ENCODE results near the gene HOXD10. TPM values are rescaled to one million over a fixed set of nuclear protein-coding genes. Genes with fewer than 3 reads are reported as not detected.

The HOXD10 gene
- total RNA-seq, 1 donor from 2014 or later: 14.3 TPM

DNA sequence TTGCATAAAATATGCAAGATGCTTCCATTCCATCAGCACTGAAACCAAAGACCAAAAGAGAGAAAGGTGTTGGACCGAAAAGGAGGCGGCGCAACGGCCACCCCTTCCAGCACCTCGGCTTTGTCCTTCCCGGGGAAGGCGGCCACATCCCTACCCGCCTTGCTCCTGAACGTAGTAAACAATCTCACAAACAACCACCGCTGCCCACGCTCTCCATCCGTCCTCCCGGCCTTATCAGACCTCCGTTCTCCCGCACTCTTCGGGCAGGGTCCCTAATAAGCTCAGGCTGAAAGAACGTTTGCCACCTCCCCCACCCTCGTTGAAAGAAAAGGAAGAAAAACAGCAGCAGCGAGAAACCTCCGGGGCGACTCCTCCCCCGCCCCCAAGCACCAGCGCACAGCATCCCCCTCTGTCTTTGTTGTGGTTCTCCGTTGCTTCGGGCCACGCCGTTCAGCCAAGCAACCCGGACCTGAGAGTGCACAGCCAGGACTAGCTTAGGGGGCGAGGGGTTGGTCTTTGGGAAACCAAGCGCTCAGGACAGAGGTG is 37.2 kb upstream of the HOXD10 start:
- no peak overlapping the region for H3K4me3 ChIP-seq (ENCODE audit: low read depth, low read length)
- TF ChIP-seq, protein P1, sequence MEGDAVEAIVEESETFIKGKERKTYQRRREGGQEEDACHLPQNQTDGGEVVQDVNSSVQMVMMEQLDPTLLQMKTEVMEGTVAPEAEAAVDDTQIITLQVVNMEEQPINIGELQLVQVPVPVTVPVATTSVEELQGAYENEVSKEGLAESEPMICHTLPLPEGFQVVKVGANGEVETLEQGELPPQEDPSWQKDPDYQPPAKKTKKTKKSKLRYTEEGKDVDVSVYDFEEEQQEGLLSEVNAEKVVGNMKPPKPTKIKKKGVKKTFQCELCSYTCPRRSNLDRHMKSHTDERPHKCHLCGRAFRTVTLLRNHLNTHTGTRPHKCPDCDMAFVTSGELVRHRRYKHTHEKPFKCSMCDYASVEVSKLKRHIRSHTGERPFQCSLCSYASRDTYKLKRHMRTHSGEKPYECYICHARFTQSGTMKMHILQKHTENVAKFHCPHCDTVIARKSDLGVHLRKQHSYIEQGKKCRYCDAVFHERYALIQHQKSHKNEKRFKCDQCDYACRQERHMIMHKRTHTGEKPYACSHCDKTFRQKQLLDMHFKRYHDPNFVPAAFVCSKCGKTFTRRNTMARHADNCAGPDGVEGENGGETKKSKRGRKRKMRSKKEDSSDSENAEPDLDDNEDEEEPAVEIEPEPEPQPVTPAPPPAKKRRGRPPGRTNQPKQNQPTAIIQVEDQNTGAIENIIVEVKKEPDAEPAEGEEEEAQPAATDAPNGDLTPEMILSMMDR (conservative IDR thresholded peaks at IDR 0.05; ENCODE audit: low read depth, low read length): no peak
- no peak for DNase-seq (ENCODE audit: low read depth)

DNA sequence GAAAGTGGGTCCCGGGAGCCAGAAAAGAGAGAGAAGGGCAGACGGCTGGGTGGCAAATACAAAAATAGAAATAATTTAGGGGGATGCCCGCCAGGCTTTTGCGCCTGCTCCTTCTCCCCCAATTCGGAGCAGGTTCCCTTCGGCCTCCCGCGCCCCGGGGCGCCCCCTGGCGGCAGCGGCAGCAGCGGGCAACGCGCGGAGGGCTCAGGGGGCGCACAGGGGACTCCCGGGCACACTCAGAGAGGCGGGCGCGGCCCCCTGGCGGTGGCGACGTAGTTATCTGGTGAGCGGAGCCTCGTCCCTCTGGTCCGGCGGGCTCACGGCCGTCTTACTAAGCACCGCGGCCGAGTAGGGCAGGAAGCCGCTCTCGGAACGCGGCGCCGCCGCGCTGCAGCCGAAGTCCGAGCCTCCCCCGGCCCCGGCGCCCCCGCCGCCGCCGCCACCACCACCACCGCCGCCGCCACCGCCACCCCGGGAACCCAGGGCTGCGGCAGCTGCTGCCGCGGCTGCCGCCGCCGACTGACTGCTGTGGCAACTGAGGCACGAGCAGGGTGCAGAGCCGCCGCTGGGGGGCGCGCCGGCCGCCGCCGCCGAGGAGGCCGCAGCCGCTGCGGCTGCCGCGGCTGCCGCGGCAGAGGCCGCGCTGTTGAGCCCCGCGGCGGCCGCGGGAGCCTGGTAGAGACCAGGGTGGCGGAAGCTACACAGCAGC is 36.6 kb upstream of the HOXD10 start:
- DNase-seq (ENCODE audit: low read depth): no peak
- TF ChIP-seq, protein P1 (conservative IDR thresholded peaks at IDR 0.05; ENCODE audit: low read depth, low read length): peak; percentile 72
- no peak overlapping the region for H3K4me3 ChIP-seq (ENCODE audit: low read depth, low read length)

DNA sequence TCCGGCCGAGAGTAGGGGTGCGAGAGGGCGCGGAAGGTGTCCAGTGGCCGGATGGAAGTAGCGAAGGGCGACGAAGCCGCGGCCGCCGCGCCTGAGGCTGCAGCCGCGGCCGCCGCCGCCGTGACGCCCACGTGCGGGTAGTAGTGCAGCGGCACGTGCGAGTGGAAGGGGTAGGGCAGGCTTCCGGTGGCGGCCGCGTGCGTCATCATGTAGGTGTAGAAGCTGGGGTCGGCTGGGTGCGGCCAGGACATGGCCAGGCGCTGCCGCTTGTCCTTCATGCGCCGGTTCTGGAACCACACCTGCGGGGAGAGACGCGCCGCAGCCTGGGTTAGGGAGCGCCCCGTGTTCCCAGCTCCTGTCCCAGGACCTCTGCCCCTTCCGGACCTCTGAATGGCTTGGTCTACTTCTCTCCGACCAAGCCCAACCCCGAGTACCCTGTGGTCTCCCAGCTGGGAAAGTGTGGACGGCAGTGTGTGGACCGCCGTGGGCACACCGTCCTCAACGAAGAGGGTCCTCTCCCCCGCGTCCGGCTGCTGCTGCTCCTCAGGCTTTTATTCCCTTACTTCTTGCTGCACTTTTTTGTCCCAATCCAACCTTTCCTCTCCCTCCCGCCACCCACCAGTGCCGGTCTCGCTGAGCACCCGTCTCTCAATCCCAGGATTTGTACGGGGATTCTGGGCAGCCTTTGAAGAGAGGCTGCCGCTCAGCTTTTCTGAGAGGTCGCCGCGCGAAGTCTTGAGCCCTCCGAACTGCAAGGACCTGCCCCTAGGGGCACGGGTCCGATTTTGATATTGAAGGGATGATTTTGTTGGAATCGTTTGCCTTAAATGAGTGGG is 35.8 kb upstream of the HOXD10 start:
- no peak for DNase-seq (ENCODE audit: low read depth)
- TF ChIP-seq, protein P1 (conservative IDR thresholded peaks at IDR 0.05; ENCODE audit: low read depth, low read length): no peak
- H3K4me3 ChIP-seq (ENCODE audit: low read depth, low read length): no peak overlapping the region

DNA sequence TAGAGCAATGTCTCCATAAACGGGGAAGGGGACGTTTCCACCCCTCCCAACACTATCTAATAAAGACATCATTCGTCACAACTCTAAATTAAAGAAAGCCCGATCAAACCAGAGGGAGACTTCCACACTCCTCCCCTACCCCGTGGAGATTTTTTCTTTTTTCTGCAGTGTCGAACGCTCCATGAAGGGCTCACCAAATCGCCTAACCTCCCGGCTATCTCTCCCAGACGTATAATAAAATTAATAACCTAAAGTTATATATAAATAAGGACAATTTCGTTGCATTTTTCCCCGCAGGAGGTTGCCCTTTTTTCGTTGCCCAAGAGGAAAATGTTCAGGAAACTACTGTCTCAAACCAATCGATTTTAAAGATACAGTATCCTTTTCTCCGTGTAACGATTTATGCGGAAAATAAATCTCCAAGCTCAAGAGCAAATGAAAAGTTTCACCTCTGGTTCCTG is 35.2 kb upstream of the HOXD10 start:
- DNase-seq (ENCODE audit: low read depth): no peak
- TF ChIP-seq, protein P1 (conservative IDR thresholded peaks at IDR 0.05; ENCODE audit: low read depth, low read length): no peak
- no peak overlapping the region for H3K4me3 ChIP-seq (ENCODE audit: low read depth, low read length)

DNA sequence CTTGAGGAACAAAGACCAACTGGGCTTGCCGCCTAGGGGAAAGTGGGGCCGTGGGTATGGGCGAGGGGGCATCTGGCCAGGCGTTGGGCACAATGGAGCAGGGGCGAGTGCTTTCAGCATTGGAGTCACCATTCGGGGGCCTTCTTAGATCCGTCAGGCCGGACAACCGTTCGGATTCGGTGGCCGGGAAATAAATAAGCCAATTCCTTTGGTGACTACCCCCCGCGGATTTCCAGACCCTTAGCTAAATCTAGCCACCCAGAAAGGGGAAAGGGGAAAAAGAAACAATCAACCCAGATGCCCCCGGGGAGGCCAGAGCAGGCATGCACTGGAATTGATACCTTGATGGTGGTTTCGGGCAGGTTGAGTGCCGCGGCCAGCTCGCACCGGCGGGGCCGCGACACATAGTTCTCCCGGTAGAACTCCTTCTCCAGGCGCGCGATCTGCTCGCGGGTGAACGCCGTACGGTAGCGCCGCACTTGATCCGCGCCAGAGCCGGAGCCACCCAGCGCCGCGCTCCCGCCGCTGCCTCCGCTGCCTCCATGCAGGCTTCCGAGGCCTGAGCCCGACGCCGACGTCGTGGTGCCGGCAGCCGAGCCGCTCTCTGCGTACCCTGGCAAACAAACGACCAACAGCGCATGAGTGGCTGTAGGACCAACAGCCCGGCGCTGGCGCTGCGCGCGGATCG is 34.6 kb upstream of the HOXD10 start:
- no peak for DNase-seq (ENCODE audit: low read depth)
- H3K4me3 ChIP-seq (ENCODE audit: low read depth, low read length): no peak overlapping the region

DNA sequence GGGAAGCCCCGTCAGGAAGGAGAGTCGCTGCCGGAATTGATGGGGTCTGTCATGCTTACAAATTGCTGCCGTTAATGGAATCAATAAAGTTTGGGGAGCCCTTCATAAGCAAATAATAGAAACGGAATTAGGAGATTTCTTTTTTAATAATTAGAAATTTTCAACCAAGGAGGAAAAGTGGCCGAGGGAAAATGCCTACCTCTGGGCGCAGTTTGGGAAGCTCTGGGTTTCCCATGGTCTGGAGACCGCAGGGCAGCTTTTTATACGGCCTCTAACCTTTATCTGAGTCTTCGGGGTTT is 34.1 kb upstream of the HOXD10 start:
- TF ChIP-seq, protein P1 (conservative IDR thresholded peaks at IDR 0.05; ENCODE audit: low read depth, low read length): no peak

More for the DNA sequence above, 34.6 kb upstream of the HOXD10 start:
- TF ChIP-seq, protein P1 (conservative IDR thresholded peaks at IDR 0.05; ENCODE audit: low read depth, low read length): no peak

More for the DNA sequence above, 34.1 kb upstream of the HOXD10 start:
- DNase-seq (ENCODE audit: low read depth): no peak
- no peak overlapping the region for H3K4me3 ChIP-seq (ENCODE audit: low read depth, low read length)

Data from epithelial cell of proximal tubule (primary cell).